Fibroblast of lung (primary cell): Measurements from ENCODE around the gene TAGAP.

Source experiments
- CTCF ChIP-seq, 2 donors: IDR thresholded peaks in 1 of 2; conservative IDR thresholded peaks in 1 of 2; 1 replicate in 1 of 2; 2 replicates in 1 of 2; pipeline ENCODE4 v1.5.1; 2011 to 2012; ENCODE audit warnings: low read length in 2 of 2, control low read depth in 1 of 2, inconsistent platforms in 1 of 2, low read depth in 1 of 2, mild to moderate bottlenecking in 1 of 2
- EZH2 ChIP-seq: IDR thresholded peaks from 2 replicates; pipeline ENCODE4 v1.5.1; 2012; ENCODE audit warnings: low read length, control low read depth, mild to moderate bottlenecking; ENCODE audit errors: missing control alignments

- TF ChIP-seq CTCF (conservative IDR thresholded peaks at IDR 0.05 in 1 of 2, IDR thresholded peaks at IDR 0.05 in 1 of 2; ENCODE audit: low read depth in 1 of 2, low read length in 2 of 2) = no peak
- no peak for TF ChIP-seq EZH2
These were observed 39.4 kb downstream of the TAGAP start for GRCh38 chr6:159005436-159005835.
